SU-DHL-6 (cell line): ENCODE measurements around the gene COX4I1.
"Not testable (repeated sequence)": the region's sequence is repeated elsewhere in the genome, so short reads cannot be mapped to it uniquely, and the experiment has no call there.

ENCODE experiments used
- CTCF ChIP-seq: fragments of 200-600 bp; sonication (generic); IDR thresholded peaks from one replicate; pipeline ENCODE4 v1.5.1; 2017; ENCODE audit warnings: antibody characterized with exemption, mild to moderate bottlenecking, low read length, moderate library complexity; ENCODE audit not compliant: insufficient read depth, poor library complexity, severe bottlenecking
- EZH2phosphoT487 ChIP-seq: fragments of 200-600 bp; sonication (generic), shearing (Covaris generic); conservative IDR thresholded peaks from 2 replicates; pipeline ENCODE4 v1.6.1; 2018; ENCODE audit warnings: mild to moderate bottlenecking, antibody characterized with exemption, low read length, moderate library complexity, mixed read lengths

GRCh38 chr16:85807340-85807739, 7.8 kb downstream of the COX4I1 start:
- not testable (repeated sequence) for TF ChIP-seq CTCF, EZH2phosphoT487
